ENCODE measurements around the gene ELF1. TPM values are rescaled to one million over a fixed set of nuclear protein-coding genes. Genes with fewer than 3 reads are reported as not detected.
A peak's percentile ranks its signal among the peaks of the same experiment; 100 is the strongest.
"Not testable (repeated sequence)": the region's sequence is repeated elsewhere in the genome, so short reads cannot be mapped to it uniquely, and the experiment has no call there.

Gene ELF1
- total RNA-seq, 2 experiments from 2014 or later: 75.2 to 87.0 TPM

- H3K27me3 Mint-ChIP-seq: no peaks in the 10 kb centered on the region
- no peaks in the 10 kb centered on the region for H3K9me3 Mint-ChIP-seq (ENCODE audit: low read depth)
- no peak for ATAC-seq
- H3K36me3 Mint-ChIP-seq (ENCODE audit: low read depth): peaks cover 4% of the 10 kb centered on the region
- intact Hi-C loops (cut with DNase I, micrococcal nuclease): loop anchor here (1.0 to 5.0 kb wide), 8 partner anchors 11 to 341 kb away; partner anchors contain the start of genes ELF1 (in 1 of the 2), MRPS31 (in 1 of the 2), MTRF1 (in 1 of the 2) and WBP4 (in 1 of the 2)
- peaks cover 32% of the 10 kb centered on the region for H3K4me1 Mint-ChIP-seq
- no peak for DNase-seq
- H3K27ac Mint-ChIP-seq: peak overlapping the region; percentile 91
- H3K4me3 Mint-ChIP-seq: peak overlapping the region; percentile 87
- CTCF ChIA-PET: interaction anchor here (0.6 to 2.7 kb wide), 14 partner anchors 12 to 148 kb away, joined by 3 to 10 read pairs (median 4); no protein-coding TSS in a partner anchor
- POLR2A ChIA-PET: interaction anchor here (0.8 kb wide), 1 partner anchor 81 kb away, joined by 3 read pairs; no protein-coding TSS in a partner anchor
Observed at GRCh38 chr13:40920826-40921225, 98.3 kb downstream of the ELF1 start.

DNA sequence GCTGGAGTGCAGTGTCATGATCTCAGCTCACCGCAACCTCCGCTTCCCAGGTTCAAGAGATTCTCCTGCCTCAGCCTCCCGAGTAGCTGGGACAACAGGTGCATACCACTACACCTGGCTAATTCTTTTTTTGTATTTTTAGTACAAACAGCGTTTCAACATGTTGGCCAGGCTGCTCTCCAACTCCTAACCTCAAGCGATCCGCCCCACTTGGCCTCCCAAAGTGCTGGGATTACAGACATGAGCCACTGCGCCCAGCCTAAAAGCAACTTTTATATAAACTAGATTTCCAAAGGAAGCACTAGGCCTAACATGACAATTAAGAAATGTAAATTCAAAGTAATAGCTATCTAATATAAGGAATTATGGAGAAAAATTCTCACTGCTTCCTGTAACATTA, 99.2 kb downstream of the ELF1 start:
- peak overlapping the region; percentile 87 for H3K4me3 Mint-ChIP-seq
- DNase-seq; H3K36me3 Mint-ChIP-seq (ENCODE audit: low read depth); H3K9me3 Mint-ChIP-seq (ENCODE audit: low read depth); H3K27ac Mint-ChIP-seq; H3K27me3 Mint-ChIP-seq; POLR2A ChIA-PET; ATAC-seq: not testable (repeated sequence)
- H3K4me1 Mint-ChIP-seq: peaks cover 40% of the 10 kb centered on the region
- intact Hi-C loops (cut with DNase I, micrococcal nuclease): loop anchor here (2.0 to 5.0 kb wide), 6 partner anchors 61 to 342 kb away; partner anchors contain the start of genes ELF1 (in 1 of the 2), MRPS31 (in 1 of the 2), MTRF1 (in 1 of the 2) and WBP4 (in 1 of the 2)
- CTCF ChIA-PET: interaction anchor here (0.7 to 2.7 kb wide), 2 partner anchors 9 to 135 kb away, joined by 3 to 10 read pairs; no protein-coding TSS in a partner anchor

- peaks cover 35% of the 10 kb centered on the region for H3K4me1 Mint-ChIP-seq
- peaks cover 4% of the 10 kb centered on the region for H3K36me3 Mint-ChIP-seq (ENCODE audit: low read depth)
- H3K27me3 Mint-ChIP-seq: no peaks in the 10 kb centered on the region
- H3K27ac Mint-ChIP-seq: no peak overlapping the region
- no peak overlapping the region for H3K4me3 Mint-ChIP-seq
- H3K9me3 Mint-ChIP-seq (ENCODE audit: low read depth): no peaks in the 10 kb centered on the region
- intact Hi-C loops (cut with DNase I, micrococcal nuclease): no loop called here
- no peak for ATAC-seq
- no peak for DNase-seq
- POLR2A ChIA-PET: no interaction called here
- CTCF ChIA-PET: no interaction called here
Observed at GRCh38 chr13:40916207-40916998, 102.7 kb downstream of the ELF1 start.

DNA sequence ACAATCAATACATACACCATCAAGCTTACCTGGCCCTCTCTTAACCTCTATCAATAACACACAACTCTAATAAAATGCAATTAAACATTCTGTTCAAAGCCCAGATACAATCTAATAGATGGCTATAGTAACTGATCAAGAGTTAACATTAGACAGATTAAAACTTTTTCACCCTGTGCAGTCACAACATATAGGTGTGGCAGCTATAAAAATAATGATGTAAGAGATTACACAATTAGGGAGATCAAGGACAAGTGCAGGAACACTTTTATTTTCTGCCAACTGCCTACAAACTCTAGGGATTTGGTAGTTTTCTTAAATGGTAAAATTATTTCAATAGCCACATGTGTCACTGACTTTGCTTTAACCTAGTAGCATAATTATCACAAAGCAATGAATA, 104.3 kb downstream of the ELF1 start:
- intact Hi-C loops (cut with DNase I, micrococcal nuclease); POLR2A ChIA-PET; H3K4me3 Mint-ChIP-seq; ATAC-seq; H3K36me3 Mint-ChIP-seq (ENCODE audit: low read depth); DNase-seq; CTCF ChIA-PET; H3K27me3 Mint-ChIP-seq; H3K9me3 Mint-ChIP-seq (ENCODE audit: low read depth); H3K27ac Mint-ChIP-seq: not testable (repeated sequence)
- peaks cover 40% of the 10 kb centered on the region for H3K4me1 Mint-ChIP-seq

- no peak overlapping the region for H3K27ac Mint-ChIP-seq
- intact Hi-C loops (cut with DNase I, micrococcal nuclease): no loop called here
- ATAC-seq (no peak), DNase-seq (no peak)
- peaks cover 27% of the 10 kb centered on the region for H3K4me1 Mint-ChIP-seq
- no peak overlapping the region for H3K4me3 Mint-ChIP-seq
- CTCF ChIA-PET: no interaction called here
- no peaks in the 10 kb centered on the region for H3K9me3 Mint-ChIP-seq (ENCODE audit: low read depth)
- POLR2A ChIA-PET: interaction anchor here (0.7 kb wide), 1 partner anchor 149 kb away, joined by 3 read pairs; no protein-coding TSS in a partner anchor
- no peaks in the 10 kb centered on the region for H3K27me3 Mint-ChIP-seq
- no peaks in the 10 kb centered on the region for H3K36me3 Mint-ChIP-seq (ENCODE audit: low read depth)
Observed at GRCh38 chr13:40911341-40911740, 107.8 kb downstream of the ELF1 start.

DNA sequence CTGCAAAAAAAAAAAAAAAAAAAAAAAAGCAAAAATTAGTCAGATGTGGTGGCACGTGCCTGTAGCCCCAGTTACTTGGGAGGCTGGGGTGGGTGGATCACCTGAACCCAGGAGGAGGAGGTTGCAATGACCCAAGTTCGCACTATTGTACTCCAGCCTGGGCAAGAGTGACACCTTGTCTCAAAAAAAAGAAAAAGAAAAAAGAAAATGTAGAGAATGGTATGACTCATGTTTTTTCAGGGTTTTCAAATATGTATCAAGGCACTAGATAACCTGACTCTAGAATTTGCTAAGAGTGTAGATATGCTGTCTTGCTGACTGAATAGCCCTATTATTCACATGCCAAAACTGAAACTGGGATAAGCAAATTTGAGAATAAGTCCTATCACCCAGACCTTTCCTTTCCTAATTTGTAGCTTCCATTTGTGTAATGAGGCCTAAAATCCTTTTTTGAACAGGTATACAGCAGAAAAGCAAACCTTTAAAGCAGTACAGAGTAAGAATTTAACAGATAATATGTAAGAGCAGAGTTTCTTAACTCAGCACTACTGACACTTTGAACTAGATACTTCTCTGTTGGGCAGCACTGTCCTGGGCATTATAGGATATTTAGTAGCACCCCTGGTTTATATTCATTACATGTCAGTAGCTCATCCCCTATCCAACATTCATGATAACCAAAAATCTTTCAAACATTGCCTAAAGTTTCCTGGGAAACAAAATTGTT, 108.6 kb downstream of the ELF1 start:
- DNase-seq (peak; percentile 45), ATAC-seq (peak; percentile 90)
- ChIA-PET POLR2A (no interaction called here), CTCF (interaction anchor here (1.0 kb wide), 1 partner anchor 10 kb away, joined by 3 read pairs; no protein-coding TSS in a partner anchor)
- Mint-ChIP-seq H3K4me1 (peaks cover 20% of the 10 kb centered on the region), H3K27ac (no peak overlapping the region), H3K9me3 (ENCODE audit: low read depth) (no peaks in the 10 kb centered on the region), H3K27me3 (no peaks in the 10 kb centered on the region), H3K36me3 (ENCODE audit: low read depth) (no peaks in the 10 kb centered on the region), H3K4me3 (no peak overlapping the region)
- intact Hi-C loops (cut with DNase I, micrococcal nuclease): loop anchor here in 1 of 2 experiments (1.0 kb wide), 1 partner anchor 11 kb away; no protein-coding TSS in a partner anchor

GRCh38 chr13:40909541-40910200, 109.4 kb downstream of the ELF1 start:
- H3K9me3 Mint-ChIP-seq (ENCODE audit: low read depth); CTCF ChIA-PET; H3K36me3 Mint-ChIP-seq (ENCODE audit: low read depth); POLR2A ChIA-PET; H3K27me3 Mint-ChIP-seq; H3K4me3 Mint-ChIP-seq; H3K27ac Mint-ChIP-seq; ATAC-seq; DNase-seq: not testable (repeated sequence)
- peaks cover 16% of the 10 kb centered on the region for H3K4me1 Mint-ChIP-seq
- intact Hi-C loops (cut with DNase I, micrococcal nuclease): loop anchor here in 1 of 2 experiments (1.0 kb wide), 1 partner anchor 12 kb away; no protein-coding TSS in a partner anchor

DNA sequence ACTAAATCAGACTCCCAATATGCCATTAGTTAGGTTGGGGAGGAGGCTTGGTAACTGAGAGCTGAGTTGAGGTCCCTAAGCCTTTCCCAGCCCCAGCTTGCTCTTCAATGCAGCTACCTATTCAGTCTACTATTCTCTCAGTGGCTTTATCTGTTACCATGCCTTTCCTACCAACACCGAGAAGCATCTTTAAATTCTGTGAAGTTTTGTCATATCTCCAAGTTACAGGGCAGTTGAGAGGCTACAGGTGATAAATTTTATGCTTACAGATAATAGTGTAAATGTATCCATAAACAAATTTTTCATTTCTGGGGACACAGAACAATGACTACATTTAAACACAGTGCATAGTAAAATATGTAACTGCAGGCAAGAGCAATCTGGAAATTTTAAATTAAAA, 110.6 kb downstream of the ELF1 start:
- Mint-ChIP-seq H3K4me3 (no peak overlapping the region), H3K9me3 (ENCODE audit: low read depth) (no peaks in the 10 kb centered on the region), H3K36me3 (ENCODE audit: low read depth) (no peaks in the 10 kb centered on the region), H3K27me3 (no peaks in the 10 kb centered on the region), H3K4me1 (peaks cover 16% of the 10 kb centered on the region), H3K27ac (no peak overlapping the region)
- DNase-seq: no peak
- ATAC-seq: no peak
- intact Hi-C loops (cut with DNase I, micrococcal nuclease): no loop called here
- ChIA-PET CTCF (interaction anchor here (0.6 kb wide), 1 partner anchor 477 kb away, joined by 3 read pairs; no protein-coding TSS in a partner anchor), POLR2A (no interaction called here)

DNA sequence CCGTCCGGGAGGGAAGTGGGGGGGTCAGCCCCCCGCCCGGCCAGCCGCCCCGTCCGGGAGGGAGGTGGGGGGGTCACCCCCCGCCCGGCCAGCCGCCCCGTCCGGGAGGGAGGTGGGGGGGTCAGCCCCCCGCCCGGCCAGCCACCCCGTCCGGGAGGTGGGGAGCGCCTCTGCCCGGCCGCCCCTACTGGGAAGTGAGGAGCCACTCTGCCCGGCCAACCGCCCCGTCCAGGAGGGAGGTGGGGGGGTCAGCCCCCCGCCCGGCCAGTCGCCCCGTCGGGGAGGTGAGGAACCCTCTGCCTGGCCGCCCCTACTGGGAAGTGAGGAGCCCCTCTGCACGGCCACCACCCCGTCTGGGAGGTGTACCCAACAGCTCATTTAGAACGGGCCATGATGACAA, 118.1 kb downstream of the ELF1 start:
- H3K4me1 Mint-ChIP-seq; CTCF ChIA-PET; H3K27ac Mint-ChIP-seq; intact Hi-C loops (cut with DNase I, micrococcal nuclease); H3K4me3 Mint-ChIP-seq; H3K27me3 Mint-ChIP-seq; ATAC-seq; H3K36me3 Mint-ChIP-seq (ENCODE audit: low read depth); H3K9me3 Mint-ChIP-seq (ENCODE audit: low read depth); POLR2A ChIA-PET; DNase-seq: not testable (repeated sequence)

- H3K27ac Mint-ChIP-seq; H3K4me1 Mint-ChIP-seq; H3K36me3 Mint-ChIP-seq (ENCODE audit: low read depth); intact Hi-C loops (cut with DNase I, micrococcal nuclease); ATAC-seq; CTCF ChIA-PET; POLR2A ChIA-PET; H3K4me3 Mint-ChIP-seq; DNase-seq; H3K27me3 Mint-ChIP-seq; H3K9me3 Mint-ChIP-seq (ENCODE audit: low read depth): not testable (repeated sequence)
Observed at GRCh38 chr13:40900568-40900967, 118.5 kb downstream of the ELF1 start.

GRCh38 chr13:40897053-40897452, 122.1 kb downstream of the ELF1 start:
- DNase-seq: no peak
- ChIA-PET POLR2A (no interaction called here), CTCF (interaction anchor here (0.6 to 1.8 kb wide), 3 partner anchors 8 to 338 kb away, joined by 3 to 4 read pairs (median 3); no protein-coding TSS in a partner anchor)
- H3K36me3 Mint-ChIP-seq (ENCODE audit: low read depth): peaks cover 8% of the 10 kb centered on the region
- H3K4me1 Mint-ChIP-seq: peaks cover 1% of the 10 kb centered on the region
- no peaks in the 10 kb centered on the region for H3K9me3 Mint-ChIP-seq (ENCODE audit: low read depth)
- H3K27me3 Mint-ChIP-seq: no peaks in the 10 kb centered on the region
- ATAC-seq: no peak
- intact Hi-C loops (cut with DNase I, micrococcal nuclease): no loop called here
- H3K27ac Mint-ChIP-seq: no peak overlapping the region
- no peak overlapping the region for H3K4me3 Mint-ChIP-seq

Measured in activated CD4-positive, alpha-beta T cell treated with anti-CD3 and anti-CD28 coated beads for 36 hours (primary cell).